Stimulated activated CD8-positive, alpha-beta memory T cell treated with anti-CD3 and anti-CD28 coated beads, Interleukin-7, amount 100 ng/mL, for 4 hours (primary cell): ENCODE measurements around the gene HDAC1.
"Not testable (repeated sequence)": the region's sequence is repeated elsewhere in the genome, so short reads cannot be mapped to it uniquely, and the experiment has no call there.

Experiments
- DNase-seq, 2 donors: peaks; one replicate each; pipeline ENCODE4 v3.0.0-alpha.2; 2020; ENCODE audit warnings: low read depth in 2 of 2

Gene HDAC1

GRCh38 chr1:32274646-32275340 is 17.1 kb upstream of the HDAC1 start:
- no peak for DNase-seq

- DNase-seq: no peak
These were observed 16.5 kb upstream of the HDAC1 start for GRCh38 chr1:32275424-32275823.

GRCh38 chr1:32276032-32276782 is 15.7 kb upstream of the HDAC1 start:
- DNase-seq: no peak

- not testable (repeated sequence) for DNase-seq
These were observed 7.1 kb upstream of the HDAC1 start for GRCh38 chr1:32284777-32285176.

GRCh38 chr1:32285658-32286057 is 6.2 kb upstream of the HDAC1 start:
- no peak for DNase-seq

- no peak for DNase-seq
These were observed 5.1 kb upstream of the HDAC1 start for GRCh38 chr1:32286763-32287162.

- DNase-seq: no peak
These were observed 2.6 kb upstream of the HDAC1 start for GRCh38 chr1:32289256-32289655.

- DNase-seq: no peak
These were observed 657 bp upstream of the HDAC1 start for GRCh38 chr1:32291145-32291707.

GRCh38 chr1:32298211-32298610 is 6.3 kb downstream of the HDAC1 start:
- not testable (repeated sequence) for DNase-seq

GRCh38 chr1:32299327-32299726 is 7.4 kb downstream of the HDAC1 start:
- no peak for DNase-seq

GRCh38 chr1:32303358-32303757 is 11.5 kb downstream of the HDAC1 start:
- DNase-seq: no peak

- no peak for DNase-seq
These were observed 12.2 kb downstream of the HDAC1 start for GRCh38 chr1:32303997-32304622.

GRCh38 chr1:32305310-32305709 is 13.4 kb downstream of the HDAC1 start:
- DNase-seq: no peak

GRCh38 chr1:32307324-32307723 is 15.4 kb downstream of the HDAC1 start:
- DNase-seq: no peak

- no peak for DNase-seq
These were observed 18.1 kb downstream of the HDAC1 start for GRCh38 chr1:32309960-32310359.

GRCh38 chr1:32311709-32312393 is 20.0 kb downstream of the HDAC1 start:
- DNase-seq: no peak

GRCh38 chr1:32316903-32317277 is 25.0 kb downstream of the HDAC1 start:
- DNase-seq: no peak

- no peak for DNase-seq
These were observed 26.4 kb downstream of the HDAC1 start for GRCh38 chr1:32318127-32318869.

GRCh38 chr1:32321712-32322291 is 29.9 kb downstream of the HDAC1 start:
- no peak for DNase-seq

- DNase-seq: no peak
These were observed 35.3 kb downstream of the HDAC1 start for GRCh38 chr1:32327204-32327603.

GRCh38 chr1:32329931-32330466 is 38.1 kb downstream of the HDAC1 start:
- DNase-seq: no peak
